Astrocyte (in vitro differentiated cells and primary cell): ENCODE measurements around the gene TRPV2. TPM values are rescaled to one million over a fixed set of nuclear protein-coding genes. Genes with fewer than 3 reads are reported as not detected.
A peak's percentile ranks its signal among the peaks of the same experiment; 100 is the strongest.
"Not testable (repeated sequence)": the region's sequence is repeated elsewhere in the genome, so short reads cannot be mapped to it uniquely, and the experiment has no call there.

Experiments
- DNase-seq: peaks from one replicate; pipeline ENCODE4 v3.0.0-alpha.2; 2010; ENCODE audit warnings: low read depth
- FAIRE-seq: peaks from 2 replicates; lab custom pipeline; 2011; peaks lifted over from hg19 to GRCh38; lab: Jason Lieb, UNC
- H2AFZ ChIP-seq: 2 replicates; pipeline ENCODE4 v1.6.0; 2012; ENCODE audit warnings: low read depth, low read length, inconsistent platforms
- H3K27ac ChIP-seq: 2 replicates; pipeline ENCODE4 v1.5.1; 2011; ENCODE audit warnings: low read depth, low read length, inconsistent platforms
- H3K27me3 ChIP-seq: 2 replicates; pipeline ENCODE4 v1.6.0; 2011; ENCODE audit warnings: low read length, inconsistent platforms; ENCODE audit not compliant: insufficient read depth
- H3K36me3 ChIP-seq: 2 replicates; pipeline ENCODE4 v1.5.1; 2011; ENCODE audit warnings: low read length, inconsistent platforms; ENCODE audit not compliant: insufficient read depth
- H3K4me1 ChIP-seq: 2 replicates; pipeline ENCODE4 v1.5.1; 2011; ENCODE audit warnings: low read length, inconsistent platforms; ENCODE audit not compliant: insufficient read depth
- H3K4me2 ChIP-seq: 2 replicates; pipeline ENCODE4 v1.6.0; 2012; ENCODE audit warnings: low read length, inconsistent platforms
- H3K4me3 ChIP-seq: 2 replicates; pipeline ENCODE4 v1.5.1; 2011; ENCODE audit warnings: low read depth, mild to moderate bottlenecking, low read length, inconsistent platforms; ENCODE audit not compliant: insufficient read depth
- H3K79me2 ChIP-seq: 2 replicates; pipeline ENCODE4 v1.6.0; 2012; ENCODE audit warnings: mild to moderate bottlenecking, low read length, inconsistent platforms; ENCODE audit not compliant: insufficient read depth
- H3K9ac ChIP-seq: 2 replicates; pipeline ENCODE4 v1.6.0; 2012; ENCODE audit warnings: mild to moderate bottlenecking, low read length, inconsistent platforms
- H3K9me3 ChIP-seq: 2 replicates; pipeline ENCODE4 v1.5.1; 2012; ENCODE audit warnings: low read depth, mild to moderate bottlenecking, low read length, inconsistent platforms; ENCODE audit not compliant: insufficient read depth
- H4K20me1 ChIP-seq: 2 replicates; pipeline ENCODE4 v1.6.0; 2012; ENCODE audit warnings: low read length, inconsistent platforms; ENCODE audit not compliant: insufficient read depth
- H3K27ac Mint-ChIP-seq: one replicate; pipeline ENCODE4 v1.8.0; 2021; ENCODE audit warnings: mild to moderate bottlenecking, mixed read lengths; ENCODE audit not compliant: unreplicated experiment
- H3K27me3 Mint-ChIP-seq: one replicate; pipeline ENCODE4 v1.8.0; 2021; ENCODE audit warnings: low read depth, mixed read lengths; ENCODE audit not compliant: unreplicated experiment
- H3K36me3 Mint-ChIP-seq: one replicate; pipeline ENCODE4 v1.8.0; 2021; ENCODE audit warnings: low read depth, mixed read lengths; ENCODE audit not compliant: unreplicated experiment
- H3K4me1 Mint-ChIP-seq: one replicate; pipeline ENCODE4 v1.8.0; 2021; ENCODE audit warnings: low read depth, mixed read lengths; ENCODE audit not compliant: unreplicated experiment
- H3K4me3 Mint-ChIP-seq: one replicate; pipeline ENCODE4 v1.8.0; 2021; ENCODE audit warnings: mild to moderate bottlenecking, moderate library complexity, mixed read lengths; ENCODE audit not compliant: unreplicated experiment
- H3K9me3 Mint-ChIP-seq: one replicate; pipeline ENCODE4 v1.8.0; 2021; ENCODE audit warnings: mild to moderate bottlenecking, mixed read lengths; ENCODE audit not compliant: unreplicated experiment
- CTCF ChIP-seq: IDR thresholded peaks from 2 replicates; pipeline ENCODE4 v1.5.1; 2011; ENCODE audit warnings: low read depth, mild to moderate bottlenecking, inconsistent platforms, low read length, moderate library complexity; ENCODE audit not compliant: insufficient read depth
- EZH2 ChIP-seq: IDR thresholded peaks from 2 replicates; pipeline ENCODE4 v1.6.1; 2012; ENCODE audit warnings: mild to moderate bottlenecking, low read length, inconsistent platforms; ENCODE audit not compliant: insufficient read depth
- total RNA-seq: library from RNA; stranded (reverse); gene quantifications from 2 replicates; pipeline ENCODE4 v1.2.1, GENCODE V29; 2021

The TRPV2 gene
- total RNA-seq, 1 donor from 2014 or later = 0.86 TPM

DNA sequence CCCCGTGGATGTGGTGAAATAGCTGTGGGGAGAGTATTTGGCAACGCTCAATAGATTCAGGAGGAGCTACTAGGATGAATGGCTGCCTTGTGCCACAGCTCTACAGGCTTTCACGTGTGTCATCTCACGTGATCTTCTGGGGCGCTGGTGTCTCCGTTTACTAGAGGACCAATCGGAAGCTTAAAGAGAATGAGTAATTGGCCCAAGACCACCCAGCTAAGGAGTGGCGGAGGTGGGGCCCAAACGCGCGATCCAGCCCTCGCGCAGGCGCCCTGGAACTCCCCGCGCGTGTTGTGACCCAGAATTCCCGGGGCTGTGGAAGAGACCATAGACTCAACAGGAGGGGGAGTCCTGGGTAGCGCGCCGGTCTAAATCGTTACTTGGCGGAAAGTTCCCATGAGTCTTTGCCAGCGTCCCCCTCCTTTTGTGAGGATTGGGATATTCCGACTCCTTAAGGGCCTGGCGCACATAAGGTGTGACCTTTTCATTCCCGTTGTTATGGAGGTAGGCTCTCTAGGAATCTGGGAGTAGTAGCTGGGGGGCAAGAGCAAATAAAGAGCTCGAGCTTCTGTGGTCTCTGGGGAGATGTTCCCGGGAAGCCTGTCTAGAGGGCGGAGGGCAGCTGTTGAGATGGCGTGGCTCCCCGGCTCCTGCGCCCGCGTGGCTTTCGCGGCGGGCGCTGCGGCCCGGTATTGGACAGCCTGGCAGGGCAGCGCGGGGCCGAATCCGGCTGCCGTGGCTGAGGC, 23.4 kb downstream of the TRPV2 start:
- no peaks in the 10 kb centered on the region for H3K27me3 ChIP-seq
- TF ChIP-seq CTCF (no peak), EZH2 (no peak)
- peak overlapping the region; percentile 99 for H3K4me3 ChIP-seq
- H2AFZ ChIP-seq = peak overlapping the region; percentile 89
- peak overlapping the region; percentile 95 for H3K4me2 ChIP-seq
- Mint-ChIP-seq H3K27me3 (peaks cover 4% of the 10 kb centered on the region), H3K4me3 (peak overlapping the region; percentile 99), H3K9me3 (peaks cover 2% of the 10 kb centered on the region), H3K4me1 (peaks cover 13% of the 10 kb centered on the region), H3K27ac (peak overlapping the region; percentile 98), H3K36me3 (peaks cover 30% of the 10 kb centered on the region)
- DNase-seq (peak; percentile 99), FAIRE-seq (peak; percentile 78)
- peaks cover 49% of the 10 kb centered on the region for H3K79me2 ChIP-seq
- peaks cover 31% of the 10 kb centered on the region for H3K4me1 ChIP-seq
- H3K9me3 ChIP-seq = no peaks in the 10 kb centered on the region
- peak overlapping the region; percentile 90 for H3K27ac ChIP-seq
- peaks cover 36% of the 10 kb centered on the region for H3K36me3 ChIP-seq
- H4K20me1 ChIP-seq = peaks cover 46% of the 10 kb centered on the region
- peak overlapping the region; percentile 95 for H3K9ac ChIP-seq

DNA sequence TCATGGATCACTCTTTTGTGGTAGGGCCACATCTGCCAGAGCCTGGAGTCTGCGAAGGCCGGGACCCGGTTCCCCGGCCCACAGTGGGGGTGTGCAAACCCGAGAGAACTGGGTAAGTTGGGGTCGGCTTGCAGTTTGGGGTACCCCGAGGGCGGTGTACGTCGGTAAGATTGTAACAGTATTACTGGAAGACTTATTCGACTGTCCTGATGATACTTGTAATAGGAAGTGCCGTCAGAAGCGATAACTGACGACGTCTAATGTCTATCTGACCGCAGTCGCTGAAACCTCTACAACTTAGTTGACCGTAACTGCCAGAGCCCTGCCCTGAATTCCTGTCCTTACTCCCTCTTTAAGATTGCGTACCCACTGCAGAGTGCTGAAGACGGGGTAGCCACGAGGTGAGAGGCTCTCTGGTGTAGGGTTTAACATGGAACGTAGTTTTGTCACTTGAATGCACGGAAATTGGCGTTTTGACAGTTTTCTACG, 24.0 kb downstream of the TRPV2 start:
- peaks cover 40% of the 10 kb centered on the region for H3K36me3 ChIP-seq
- H3K27ac ChIP-seq = peak overlapping the region; percentile 75
- peak overlapping the region; percentile 95 for H3K9ac ChIP-seq
- H3K4me1 Mint-ChIP-seq = peaks cover 15% of the 10 kb centered on the region
- peaks cover 32% of the 10 kb centered on the region for H3K36me3 Mint-ChIP-seq
- H4K20me1 ChIP-seq = peaks cover 52% of the 10 kb centered on the region
- H3K27me3 ChIP-seq = no peaks in the 10 kb centered on the region
- FAIRE-seq (no peak), DNase-seq (peak; percentile 37)
- peak overlapping the region; percentile 98 for H3K27ac Mint-ChIP-seq
- H2AFZ ChIP-seq = no peak overlapping the region
- peak overlapping the region; percentile 99 for H3K4me3 Mint-ChIP-seq
- H3K27me3 Mint-ChIP-seq = peaks cover 4% of the 10 kb centered on the region
- peak overlapping the region; percentile 99 for H3K4me3 ChIP-seq
- peaks cover 51% of the 10 kb centered on the region for H3K79me2 ChIP-seq
- no peaks in the 10 kb centered on the region for H3K9me3 ChIP-seq
- H3K4me2 ChIP-seq = peak overlapping the region; percentile 95
- H3K4me1 ChIP-seq = peaks cover 31% of the 10 kb centered on the region
- no peak for TF ChIP-seq EZH2
- peaks cover 2% of the 10 kb centered on the region for H3K9me3 Mint-ChIP-seq

DNA sequence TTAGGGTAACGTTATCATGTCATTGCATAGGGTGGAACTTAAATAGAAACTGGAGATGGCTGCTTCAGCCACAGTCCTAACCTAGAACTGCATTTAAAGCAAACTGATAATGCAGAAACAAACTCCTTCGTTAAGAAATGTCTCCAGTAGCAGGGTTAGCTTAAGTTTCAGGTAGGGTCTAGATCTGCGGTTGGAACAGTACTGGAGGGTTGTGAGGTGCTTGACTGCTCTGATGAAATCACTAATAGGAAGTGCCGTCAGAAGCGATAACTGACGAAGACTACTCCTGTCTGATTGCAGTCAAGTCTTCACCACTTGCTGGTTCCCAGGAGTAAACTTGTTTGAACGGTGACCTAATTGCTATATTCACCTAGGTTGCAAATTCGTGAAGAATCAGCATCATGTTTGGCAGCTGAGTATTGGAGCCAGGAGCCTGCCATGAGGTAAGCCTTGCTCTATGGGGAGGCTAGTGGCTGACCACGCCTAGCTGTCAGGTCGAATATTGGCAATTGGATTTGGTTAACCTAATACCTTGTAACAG, 24.5 kb downstream of the TRPV2 start:
- peaks cover 51% of the 10 kb centered on the region for H3K79me2 ChIP-seq
- peak overlapping the region; percentile 95 for H3K9ac ChIP-seq
- Mint-ChIP-seq H3K36me3 (peaks cover 32% of the 10 kb centered on the region), H3K27me3 (peaks cover 4% of the 10 kb centered on the region), H3K4me3 (peak overlapping the region; percentile 99), H3K27ac (peak overlapping the region; percentile 98), H3K9me3 (peaks cover 2% of the 10 kb centered on the region), H3K4me1 (peaks cover 16% of the 10 kb centered on the region)
- TF ChIP-seq CTCF (no peak), EZH2 (no peak)
- H3K27ac ChIP-seq = peak overlapping the region; percentile 75
- H3K36me3 ChIP-seq = peaks cover 41% of the 10 kb centered on the region
- peak overlapping the region; percentile 99 for H3K4me3 ChIP-seq
- H3K27me3 ChIP-seq = no peaks in the 10 kb centered on the region
- no peak for FAIRE-seq
- H3K9me3 ChIP-seq = no peaks in the 10 kb centered on the region
- peak; percentile 27 for DNase-seq
- H4K20me1 ChIP-seq = peaks cover 54% of the 10 kb centered on the region
- peak overlapping the region; percentile 95 for H3K4me2 ChIP-seq
- peaks cover 31% of the 10 kb centered on the region for H3K4me1 ChIP-seq
- H2AFZ ChIP-seq = no peak overlapping the region

DNA sequence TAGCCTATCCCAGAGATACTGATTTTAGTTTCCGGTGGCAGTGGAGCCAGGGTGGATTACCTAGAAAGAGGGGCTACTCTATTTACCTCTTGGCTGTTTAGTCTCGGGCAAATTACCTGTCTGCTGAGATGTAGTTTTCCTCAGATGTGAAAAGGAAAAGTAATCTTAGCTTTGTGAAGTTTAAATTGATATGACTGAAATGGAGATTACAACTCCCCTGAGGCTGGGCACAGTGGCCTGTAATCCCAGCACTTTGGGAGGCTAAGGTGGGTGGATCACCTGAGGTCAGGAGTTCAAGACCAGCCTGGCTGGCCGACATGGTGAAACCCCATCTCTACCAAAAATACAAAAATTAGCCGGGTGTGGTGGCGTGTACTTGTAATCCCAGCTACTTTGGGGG, 25.0 kb downstream of the TRPV2 start:
- Histone ChIP-seq H3K36me3 (peaks cover 41% of the 10 kb centered on the region), H3K9ac (peak overlapping the region; percentile 95), H3K4me3 (peak overlapping the region; percentile 99), H3K27ac (peak overlapping the region; percentile 75), H4K20me1 (peaks cover 56% of the 10 kb centered on the region), H3K4me1 (peaks cover 31% of the 10 kb centered on the region), H3K79me2 (peaks cover 51% of the 10 kb centered on the region), H3K4me2 (peak overlapping the region; percentile 95)
- H3K9me3 ChIP-seq, H2AFZ ChIP-seq, FAIRE-seq, H3K27me3 ChIP-seq, DNase-seq, H3K9me3 Mint-ChIP-seq, H3K27me3 Mint-ChIP-seq: not testable (repeated sequence)
- Mint-ChIP-seq H3K4me3 (peak overlapping the region; percentile 99), H3K36me3 (peaks cover 32% of the 10 kb centered on the region), H3K4me1 (peaks cover 16% of the 10 kb centered on the region), H3K27ac (peak overlapping the region; percentile 98)
